ENCODE measurements around the gene NTSR1. TPM values are rescaled to one million over a fixed set of nuclear protein-coding genes. Genes with fewer than 3 reads are reported as not detected.

The NTSR1 gene
- total and polyA plus RNA-seq, 7 donors: 0.01 to 0.08 (median 0.05) TPM; not detected in 3

DNA sequence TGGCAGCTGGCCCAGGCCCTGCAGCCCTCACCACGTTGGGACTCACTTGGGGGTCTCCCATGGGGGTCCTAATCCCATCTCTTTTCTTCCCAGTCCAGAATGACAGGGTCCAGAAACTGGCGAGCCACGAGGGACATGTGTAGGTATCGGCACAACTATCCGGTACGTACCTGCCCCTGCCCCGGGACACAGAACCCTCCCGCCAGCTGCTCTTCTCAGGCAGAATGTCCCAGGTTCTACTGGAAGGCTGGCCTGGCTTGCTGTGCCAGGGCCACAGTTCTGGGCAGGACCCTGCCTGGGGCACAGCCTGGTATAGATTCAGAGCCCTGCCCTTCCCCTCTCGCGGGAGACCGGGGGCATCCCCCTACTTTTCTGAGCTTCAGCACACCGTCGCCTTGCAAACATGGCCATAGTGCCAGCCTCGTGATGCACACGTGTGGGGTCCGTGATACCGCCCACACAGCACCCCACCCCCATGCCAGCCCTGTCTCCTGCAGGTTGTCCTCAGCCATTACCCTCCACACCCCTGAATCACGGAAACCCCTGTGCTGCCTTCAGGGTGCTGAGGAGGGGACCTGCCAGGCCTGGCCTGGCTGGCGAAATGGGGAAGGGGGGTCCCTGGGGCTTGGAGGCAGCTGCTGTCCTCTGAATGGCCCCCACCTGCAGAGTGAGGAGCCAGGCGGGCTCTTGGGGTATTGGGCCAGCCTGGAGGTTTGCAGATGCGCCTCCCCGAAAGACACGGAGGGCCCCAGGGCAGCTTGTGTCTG lies 99.0 kb downstream of the NTSR1 start:
- Histone ChIP-seq H3K27me3 (ENCODE audit: insufficient read depth in 3 of 3, low read length in 2 of 3) (no peaks in the 10 kb centered on the region), H3K4me3 (no peak overlapping the region), H3K36me3 (ENCODE audit: insufficient read depth in 1 of 2, low read depth in 1 of 2) (peaks cover 2 to 55% of the 10 kb centered on the region in 2 donors), H3K27ac (no peak overlapping the region), H3K4me1 (peaks cover 17% of the 10 kb centered on the region), H3K9me3 (no peaks in the 10 kb centered on the region)
- intact Hi-C loops (cut with DNase I): loop anchor here (2.0 to 10.0 kb wide), 4 partner anchors 127 to 423 kb away; partner anchors contain the start of genes GID8 (in 1 of the 2) and RPS21 (in 1 of the 2)
- WGBS, 3 donors: 86 to 93% (median 87%) methylated on average over 20 to 23 of the region's 23 CpGs
- TF ChIP-seq, protein P1, sequence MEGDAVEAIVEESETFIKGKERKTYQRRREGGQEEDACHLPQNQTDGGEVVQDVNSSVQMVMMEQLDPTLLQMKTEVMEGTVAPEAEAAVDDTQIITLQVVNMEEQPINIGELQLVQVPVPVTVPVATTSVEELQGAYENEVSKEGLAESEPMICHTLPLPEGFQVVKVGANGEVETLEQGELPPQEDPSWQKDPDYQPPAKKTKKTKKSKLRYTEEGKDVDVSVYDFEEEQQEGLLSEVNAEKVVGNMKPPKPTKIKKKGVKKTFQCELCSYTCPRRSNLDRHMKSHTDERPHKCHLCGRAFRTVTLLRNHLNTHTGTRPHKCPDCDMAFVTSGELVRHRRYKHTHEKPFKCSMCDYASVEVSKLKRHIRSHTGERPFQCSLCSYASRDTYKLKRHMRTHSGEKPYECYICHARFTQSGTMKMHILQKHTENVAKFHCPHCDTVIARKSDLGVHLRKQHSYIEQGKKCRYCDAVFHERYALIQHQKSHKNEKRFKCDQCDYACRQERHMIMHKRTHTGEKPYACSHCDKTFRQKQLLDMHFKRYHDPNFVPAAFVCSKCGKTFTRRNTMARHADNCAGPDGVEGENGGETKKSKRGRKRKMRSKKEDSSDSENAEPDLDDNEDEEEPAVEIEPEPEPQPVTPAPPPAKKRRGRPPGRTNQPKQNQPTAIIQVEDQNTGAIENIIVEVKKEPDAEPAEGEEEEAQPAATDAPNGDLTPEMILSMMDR (IDR thresholded peaks at IDR 0.05): no peak
- DNase-seq (no peak), ATAC-seq (no peak)

DNA sequence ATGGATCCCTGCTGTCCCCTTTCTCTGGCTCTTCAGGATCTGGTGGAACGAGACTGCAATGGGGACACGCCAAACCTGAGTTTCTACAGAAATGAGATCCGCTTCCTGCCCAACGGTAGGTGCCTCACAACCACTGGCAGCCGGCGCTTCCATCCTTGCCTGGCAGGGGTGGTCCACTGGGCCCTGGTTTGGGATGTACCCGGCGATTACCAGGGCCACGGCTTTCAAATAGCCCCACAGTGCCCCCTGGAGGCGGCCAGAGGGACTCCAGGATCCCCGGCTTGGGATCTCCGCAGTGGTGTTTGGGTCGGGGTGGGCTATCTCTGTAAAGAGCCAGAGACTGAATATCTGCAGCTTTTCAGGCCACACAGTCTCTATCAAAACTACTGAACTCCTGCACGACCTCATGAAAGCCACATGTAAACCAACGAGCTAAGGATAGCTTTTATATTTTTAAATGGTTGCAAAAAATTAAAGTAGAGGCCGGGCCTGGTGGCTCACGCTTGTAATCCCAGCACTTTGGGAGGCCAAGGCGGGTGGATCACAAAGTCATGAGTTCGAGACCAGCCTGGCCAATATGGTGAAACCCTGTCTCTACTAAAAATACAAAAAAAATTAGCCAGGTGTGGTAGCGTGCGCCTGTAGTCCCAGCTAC lies 99.7 kb downstream of the NTSR1 start:
- TF ChIP-seq, protein P1 (IDR thresholded peaks at IDR 0.05): peak; percentile 92
- 41 to 46% (median 46%) methylated on average over 21 of the region's 21 CpGs for WGBS, 3 donors
- Histone ChIP-seq H3K4me3 (no peak overlapping the region), H3K4me1 (peaks cover 13% of the 10 kb centered on the region), H3K36me3 (ENCODE audit: insufficient read depth in 1 of 2, low read depth in 1 of 2) (peaks cover 2 to 59% of the 10 kb centered on the region in 2 donors), H3K27me3 (ENCODE audit: insufficient read depth in 3 of 3, low read length in 2 of 3) (no peaks in the 10 kb centered on the region), H3K9me3 (no peaks in the 10 kb centered on the region), H3K27ac (no peak overlapping the region)
- intact Hi-C loops (cut with DNase I): loop anchor here in 1 of 2 donors (2.0 to 10.0 kb wide), 4 partner anchors 126 to 424 kb away; partner anchors contain the start of genes GID8 and RPS21
- DNase-seq: peak; percentile 77 to 83
- ATAC-seq: peak; percentile 61 to 77 (median 67)

DNA sequence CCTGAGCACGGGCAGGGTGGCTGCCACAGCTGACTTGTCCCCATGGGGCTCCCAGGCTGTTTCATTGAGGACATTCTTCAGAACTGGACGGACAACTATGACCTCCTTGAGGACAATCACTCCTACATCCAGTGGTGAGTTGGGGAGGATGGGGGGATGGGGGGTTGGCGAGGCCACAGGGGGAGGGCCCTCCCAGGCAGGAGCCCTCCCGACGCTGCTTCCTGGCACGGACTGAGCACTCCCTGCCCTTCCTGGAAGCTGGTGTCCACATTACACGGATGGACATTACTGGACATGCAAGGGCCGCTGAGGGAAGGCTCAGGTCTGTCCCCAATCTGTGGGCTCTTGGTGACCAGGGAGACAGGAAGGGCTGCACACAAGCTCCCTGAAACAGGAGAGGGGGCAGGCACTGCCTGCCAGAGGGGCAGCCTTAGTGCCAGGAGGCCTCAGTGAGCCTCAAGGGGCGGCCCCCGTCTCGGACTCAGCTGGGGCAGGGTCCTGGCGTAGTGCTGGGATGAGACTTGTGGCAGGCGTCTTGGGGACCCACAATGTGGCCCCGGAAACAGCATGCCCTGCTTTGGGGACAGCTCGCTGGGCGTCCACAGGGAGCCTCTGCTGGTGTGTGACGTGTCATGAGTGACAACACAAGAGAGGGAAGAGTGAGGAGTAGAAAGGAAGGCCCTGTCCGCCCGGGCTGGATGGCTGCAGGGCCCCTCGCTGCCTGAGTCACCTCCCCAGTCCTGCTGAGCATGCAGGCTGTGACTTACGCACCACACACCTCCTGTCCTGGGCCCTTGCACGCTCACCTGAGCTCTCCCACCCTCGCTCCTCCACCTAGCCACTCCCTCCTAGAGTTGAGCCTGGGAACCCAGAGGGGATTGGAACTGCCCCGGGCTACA lies 101.1 kb downstream of the NTSR1 start:
- intact Hi-C loops (cut with DNase I): loop anchor here in 1 of 2 donors (2.0 to 10.0 kb wide), 4 partner anchors 125 to 425 kb away; partner anchors contain the start of genes GID8 and RPS21
- H3K36me3 ChIP-seq (ENCODE audit: insufficient read depth in 1 of 2, low read depth in 1 of 2): peaks cover 2 to 63% of the 10 kb centered on the region in 2 donors
- TF ChIP-seq, protein P1 (IDR thresholded peaks at IDR 0.05): no peak
- DNase-seq (no peak), ATAC-seq (no peak)
- no peaks in the 10 kb centered on the region for H3K9me3 ChIP-seq
- no peak overlapping the region for H3K4me3 ChIP-seq
- WGBS, 3 donors: 92 to 97% (median 93%) methylated on average over 23 to 24 of the region's 24 CpGs
- no peak overlapping the region for H3K27ac ChIP-seq
- H3K27me3 ChIP-seq (ENCODE audit: insufficient read depth in 3 of 3, low read length in 2 of 3): peaks cover 0 to 4% (median 3%) of the 10 kb centered on the region in 3 donors
- H3K4me1 ChIP-seq: peaks cover 10% of the 10 kb centered on the region

DNA sequence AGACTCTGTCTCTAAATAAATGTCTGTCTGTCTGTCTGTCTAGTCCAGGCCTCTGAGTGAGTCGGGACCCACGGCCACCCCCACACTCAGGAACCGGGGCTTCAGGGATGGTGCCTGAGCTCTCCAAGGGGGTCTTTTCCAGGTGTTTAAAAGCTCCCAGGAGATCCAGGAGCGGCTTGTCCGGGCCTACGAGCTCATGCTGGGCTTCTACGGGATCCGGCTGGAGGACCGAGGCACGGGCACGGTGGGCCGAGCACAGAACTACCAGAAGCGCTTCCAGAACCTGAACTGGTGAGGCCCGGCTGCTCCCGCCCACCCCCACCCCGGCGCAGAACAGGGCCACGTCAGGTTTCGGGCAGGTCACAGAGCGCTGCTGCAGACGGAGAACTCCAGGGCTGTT lies 102.7 kb downstream of the NTSR1 start:
- Histone ChIP-seq H3K36me3 (ENCODE audit: insufficient read depth in 1 of 2, low read depth in 1 of 2) (peaks cover 2 to 63% of the 10 kb centered on the region in 2 donors), H3K27ac (no peak overlapping the region), H3K4me3 (no peak overlapping the region), H3K9me3 (no peaks in the 10 kb centered on the region), H3K4me1 (peaks cover 8% of the 10 kb centered on the region), H3K27me3 (ENCODE audit: insufficient read depth in 3 of 3, low read length in 2 of 3) (peaks cover 0 to 19% (median 13%) of the 10 kb centered on the region in 3 donors)
- no peak for DNase-seq
- whole genome bisulfite sequencing, 3 donors: 92 to 96% (median 95%) methylated on average over 21 of the region's 21 CpGs
- ATAC-seq: no peak
- TF ChIP-seq, protein P1 (IDR thresholded peaks at IDR 0.05): no peak
- intact Hi-C loops (cut with DNase I): no loop called here
